ENCODE measurements around the gene NFATC2IP. TPM values are rescaled to one million over a fixed set of nuclear protein-coding genes. Genes with fewer than 3 reads are reported as not detected.

The NFATC2IP gene
- total and polyA plus RNA-seq, 9 of the 15 experiments (the other 6 are each of a cell fraction or from before 2014, with no cell fraction given): 15.6 to 106 (median 46.9) TPM

- peak; percentile 45 for TF ChIP-seq REST (IDR thresholded peaks at IDR 0.05; ENCODE audit: borderline replicate concordance)
- TF ChIP-seq REST (CRISPR knock-in tag; IDR thresholded peaks at IDR 0.05; ENCODE audit: low read depth): no peak
- no peak for TF ChIP-seq SLC30A9 (CRISPR knock-in tag; IDR thresholded peaks at IDR 0.05)
- TF ChIP-seq ZNF263 (CRISPR knock-in tag; IDR thresholded peaks at IDR 0.05; ENCODE audit: borderline replicate concordance): no peak
- no peak for TF ChIP-seq ZNF280A (IDR thresholded peaks at IDR 0.05; ENCODE audit: low read depth, partially characterized antibody)
- TF ChIP-seq RAD21 (CRISPR knock-in tag; conservative IDR thresholded peaks at IDR 0.05 in 1 of 2, IDR thresholded peaks at IDR 0.05 in 1 of 2): peak; percentile 14 to 58; a peak in 3 of 4 replicates
- TF ChIP-seq MTA2 (IDR thresholded peaks at IDR 0.05; ENCODE audit: low read depth): no peak
- TF ChIP-seq FUS (optimal IDR thresholded peaks at IDR 0.05; ENCODE audit: low read depth, low read length): no peak
- TF ChIP-seq GATAD2A (IDR thresholded peaks at IDR 0.05): no peak
- no peak for TF ChIP-seq ILF3 (IDR thresholded peaks at IDR 0.05; ENCODE audit: borderline replicate concordance)
- no peak for TF ChIP-seq KDM4B (IDR thresholded peaks at IDR 0.05; ENCODE audit: borderline replicate concordance in 2 of 2, low read depth in 1 of 2)
- no peak for TF ChIP-seq ZNF280B (CRISPR knock-in tag; IDR thresholded peaks at IDR 0.05)
- no peak for TF ChIP-seq SMARCB1 (IDR thresholded peaks at IDR 0.05; ENCODE audit: insufficient read length, low read depth)
- peak; percentile 86 for TF ChIP-seq CBX5 (IDR thresholded peaks at IDR 0.05; ENCODE audit: borderline replicate concordance, low read depth)
- TF ChIP-seq, protein P1, sequence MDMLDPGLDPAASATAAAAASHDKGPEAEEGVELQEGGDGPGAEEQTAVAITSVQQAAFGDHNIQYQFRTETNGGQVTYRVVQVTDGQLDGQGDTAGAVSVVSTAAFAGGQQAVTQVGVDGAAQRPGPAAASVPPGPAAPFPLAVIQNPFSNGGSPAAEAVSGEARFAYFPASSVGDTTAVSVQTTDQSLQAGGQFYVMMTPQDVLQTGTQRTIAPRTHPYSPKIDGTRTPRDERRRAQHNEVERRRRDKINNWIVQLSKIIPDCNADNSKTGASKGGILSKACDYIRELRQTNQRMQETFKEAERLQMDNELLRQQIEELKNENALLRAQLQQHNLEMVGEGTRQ (CRISPR knock-in tag; IDR thresholded peaks at IDR 0.05): no peak
- TF ChIP-seq NFXL1 (CRISPR knock-in tag; IDR thresholded peaks at IDR 0.05): no peak
These were observed 30.8 kb downstream of the NFATC2IP start (continued) for GRCh38 chr16:28981517-28981916.

Data from K562 (cell line).